A673 (cell line): ENCODE results near the gene RFESD.

ENCODE experiments used
- CTCF ChIP-seq: fragments of 300-800, 200-600 bp; sonication (generic); conservative IDR thresholded peaks from 2 replicates; pipeline ENCODE4 v1.5.1; 2017; ENCODE audit warnings: low read depth, mild to moderate bottlenecking, antibody characterized with exemption, low read length, moderate library complexity, mixed read lengths
- EZH2 ChIP-seq: fragments of 200-600 bp; sonication (generic); IDR thresholded peaks from 2 replicates; pipeline ENCODE4 v1.6.1; 2017; ENCODE audit warnings: borderline replicate concordance, low read depth, mild to moderate bottlenecking, mixed read lengths, antibody characterized with exemption, low read length; ENCODE audit not compliant: poor library complexity, severe bottlenecking

- no peak for TF ChIP-seq CTCF
- no peak for TF ChIP-seq EZH2
These were observed 25.4 kb upstream of the RFESD start for GRCh38 chr5:95620870-95621838.
